T47D (cell line): ENCODE data around the gene AKAP7.
"Not testable (repeated sequence)": the region's sequence is repeated elsewhere in the genome, so short reads cannot be mapped to it uniquely, and the experiment has no call there.

Experiments used
- DNase-seq, 2 experiments: peaks; one replicate each; pipeline versions ENCODE4 v3.0.0 to v3.0.0-alpha.2; 2011 to 2012; ENCODE audit warnings: low read depth in 1 of 2, low spot score in 1 of 2
- JUND ChIP-seq: IDR thresholded peaks from 2 replicates; pipeline ENCODE4 v1.6.1; 2012; ENCODE audit warnings: low read depth
- in situ Hi-C: cut with HindIII; loops from 2 replicates; pipeline ENCODE4 v1.10.0; 2016; ENCODE audit warnings: low sequenced_read_pairs, low pct_unique_long_range_greater_than_20kb

Gene AKAP7

DNA sequence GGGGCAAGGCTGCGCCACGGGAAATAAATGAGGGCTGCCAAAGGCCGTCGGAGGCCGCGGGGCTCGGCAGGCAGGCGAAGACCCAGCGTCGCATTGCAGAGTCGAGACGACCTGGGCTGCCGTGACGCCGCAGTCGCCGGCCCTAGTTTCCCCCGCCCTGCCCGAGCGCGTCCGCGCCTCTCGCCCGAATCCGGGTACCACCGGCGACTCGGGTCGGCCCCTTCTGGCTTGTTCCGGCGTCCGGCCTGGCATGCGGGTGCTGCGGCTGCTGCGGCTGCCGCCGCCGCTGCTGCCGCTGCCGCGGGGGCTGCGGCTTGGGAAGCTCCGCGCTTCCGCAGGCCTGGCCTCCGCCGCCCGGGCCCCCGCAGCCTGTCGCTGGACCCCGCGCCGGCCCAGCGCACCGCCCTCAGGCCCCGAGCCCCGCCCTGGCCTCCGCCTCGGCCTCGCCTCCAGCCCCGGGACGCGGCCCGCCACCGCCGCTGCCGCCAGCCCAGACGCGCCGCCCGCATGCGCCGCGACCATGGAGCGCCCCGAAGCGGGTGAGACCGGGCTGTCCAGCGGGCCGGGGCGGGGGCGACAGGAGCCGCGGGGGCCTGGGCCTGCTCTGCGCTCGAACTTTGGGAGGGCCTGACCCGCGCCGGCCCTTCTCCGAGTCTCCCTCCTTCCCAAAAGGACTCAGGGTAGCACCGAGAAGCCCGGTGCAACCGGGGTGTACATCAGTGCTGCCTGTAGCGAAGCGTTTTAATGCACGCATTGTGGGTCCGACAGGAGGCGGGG is at the start of gene AKAP7:
AKAP7 (plus strand) TSS at position 224 of the 777 bp plus-strand sequence; CDS start at position 521, 297 bp downstream.
- TF ChIP-seq JUND, result no peak
- peak; percentile 72 to 76 for DNase-seq
- in situ Hi-C loops, result no loop called here

DNA sequence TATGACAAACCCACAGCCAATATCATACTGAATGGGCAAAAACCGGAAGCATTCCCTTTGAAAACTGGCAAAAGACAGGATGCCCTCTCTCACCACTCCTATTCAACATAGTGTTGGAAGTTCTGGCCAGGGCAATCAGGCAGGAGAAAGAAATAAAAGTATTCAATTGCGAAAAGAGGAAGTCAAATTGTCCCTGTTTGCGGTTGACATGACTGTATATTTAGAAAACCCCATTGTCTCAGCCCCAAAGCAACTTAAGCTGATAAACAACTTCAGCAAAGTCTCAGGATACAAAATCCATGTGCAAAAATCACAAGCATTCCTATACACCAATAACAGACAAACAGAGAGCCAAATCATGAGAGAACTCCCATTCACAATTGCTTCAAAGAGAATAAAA is 44.9 kb upstream of the AKAP7 start:
- in situ Hi-C loops, DNase-seq: not testable (repeated sequence)

DNA sequence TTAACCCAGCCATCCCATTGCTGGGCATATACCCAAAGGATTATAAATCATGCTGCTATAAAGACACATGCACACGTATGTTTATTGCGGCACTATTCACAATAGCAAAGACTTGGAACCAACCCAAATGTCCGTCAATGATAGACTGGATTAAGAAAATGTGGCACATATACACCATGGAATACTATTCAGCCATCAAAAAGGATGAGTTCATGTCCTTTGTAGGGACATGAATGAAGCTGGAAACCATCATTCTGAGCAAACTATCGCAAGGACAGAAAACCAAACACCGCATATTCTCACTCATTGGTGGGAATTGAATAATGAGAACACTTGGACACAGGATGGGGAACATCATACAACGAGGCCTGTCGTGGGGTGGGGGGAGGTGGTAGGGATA is 43.3 kb upstream of the AKAP7 start:
- DNase-seq, in situ Hi-C loops: not testable (repeated sequence)

DNA sequence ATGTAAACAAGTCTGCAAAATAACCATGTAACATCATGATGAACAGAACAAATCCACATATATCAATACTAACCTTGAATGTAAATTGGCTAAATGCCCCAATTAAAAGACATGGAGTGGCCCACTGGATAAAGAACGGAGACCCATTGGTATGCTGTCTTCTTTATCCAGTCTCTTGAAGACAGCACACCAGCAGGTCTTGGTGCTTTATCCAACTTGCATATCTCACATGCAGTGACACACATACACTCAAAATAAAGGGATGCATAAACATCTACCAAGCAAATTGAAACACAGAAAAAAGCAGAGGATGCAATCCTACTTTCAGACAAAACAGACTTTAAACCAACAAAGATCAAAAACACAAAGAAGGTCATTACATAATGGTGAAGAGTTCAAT is 41.9 kb upstream of the AKAP7 start:
- in situ Hi-C loops, result no loop called here
- TF ChIP-seq JUND, result no peak
- no peak for DNase-seq

DNA sequence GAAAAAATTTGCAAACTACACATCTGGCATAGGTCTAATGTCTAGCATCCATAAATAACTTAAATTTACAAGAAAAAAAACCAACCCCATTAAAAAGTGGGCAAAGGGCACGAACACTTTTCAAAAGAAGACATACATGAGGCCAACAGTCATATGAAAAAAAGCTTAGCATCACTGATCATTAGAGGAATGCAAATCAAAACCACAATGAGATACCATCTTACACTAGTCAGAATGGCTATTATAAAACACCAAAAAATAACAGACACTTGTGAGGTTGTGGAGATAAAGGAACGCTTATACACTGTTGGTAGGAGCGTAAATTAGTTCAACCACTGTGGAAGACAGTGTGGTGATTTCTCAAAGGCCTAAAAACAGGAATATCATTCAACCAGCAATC is 38.5 kb upstream of the AKAP7 start:
- no peak for TF ChIP-seq JUND
- DNase-seq, result no peak
- in situ Hi-C loops, result no loop called here

DNA sequence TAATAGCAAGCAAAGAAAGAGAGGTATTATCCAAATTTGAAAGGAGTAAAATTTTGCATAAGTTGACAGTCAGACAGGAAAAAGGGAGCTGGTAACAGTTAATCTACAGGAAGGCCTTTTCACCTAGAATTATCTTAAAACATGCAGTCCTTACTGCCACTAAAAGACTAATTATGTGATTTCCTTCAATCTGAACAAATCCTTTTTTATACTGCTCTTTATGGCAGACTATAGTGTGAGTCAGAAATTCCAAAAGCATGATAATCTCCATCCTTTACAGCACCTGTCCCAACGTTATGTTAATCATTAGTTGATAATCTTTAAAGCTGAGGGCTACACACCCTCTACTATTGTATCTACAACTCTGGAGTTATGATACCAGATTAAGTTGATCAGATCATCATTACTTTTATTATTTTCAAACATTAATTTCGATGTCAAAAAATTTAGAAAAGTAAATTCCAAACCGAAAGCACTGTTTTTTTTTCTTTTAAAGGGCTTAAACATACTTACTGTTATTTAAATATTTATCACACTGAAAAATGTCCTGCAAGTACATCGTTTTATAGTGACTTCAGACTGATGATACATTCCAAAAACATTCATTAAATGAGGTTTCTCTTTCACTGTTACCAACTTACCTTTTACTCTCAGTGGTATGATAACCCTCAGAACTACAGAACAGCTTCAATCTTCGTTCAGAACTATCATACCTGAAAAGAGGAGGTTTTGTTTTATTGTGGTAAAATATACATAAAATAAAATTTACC is 33.2 kb upstream of the AKAP7 start:
- TF ChIP-seq JUND, result no peak
- DNase-seq, result no peak
- in situ Hi-C loops, result no loop called here

DNA sequence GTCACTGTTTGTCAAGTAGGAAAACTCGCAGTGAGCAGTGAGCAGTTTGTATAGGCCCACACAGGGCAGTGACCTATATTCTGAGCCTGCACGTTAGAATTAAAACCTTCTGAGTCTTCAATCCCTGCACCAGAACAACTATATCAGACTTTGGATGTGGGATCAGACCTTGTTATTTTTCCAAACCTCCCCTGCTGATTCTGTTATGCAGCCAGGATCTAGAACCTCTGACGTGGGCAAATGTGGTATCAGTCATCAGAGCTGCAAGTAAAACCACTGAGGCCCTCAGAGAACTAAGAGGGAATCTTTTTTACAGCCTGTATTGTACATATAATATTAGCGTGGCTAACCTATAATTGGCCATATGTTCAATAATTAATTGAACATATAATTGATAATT is 32.0 kb upstream of the AKAP7 start:
- TF ChIP-seq JUND, result no peak
- in situ Hi-C loops, result no loop called here
- DNase-seq, result no peak

DNA sequence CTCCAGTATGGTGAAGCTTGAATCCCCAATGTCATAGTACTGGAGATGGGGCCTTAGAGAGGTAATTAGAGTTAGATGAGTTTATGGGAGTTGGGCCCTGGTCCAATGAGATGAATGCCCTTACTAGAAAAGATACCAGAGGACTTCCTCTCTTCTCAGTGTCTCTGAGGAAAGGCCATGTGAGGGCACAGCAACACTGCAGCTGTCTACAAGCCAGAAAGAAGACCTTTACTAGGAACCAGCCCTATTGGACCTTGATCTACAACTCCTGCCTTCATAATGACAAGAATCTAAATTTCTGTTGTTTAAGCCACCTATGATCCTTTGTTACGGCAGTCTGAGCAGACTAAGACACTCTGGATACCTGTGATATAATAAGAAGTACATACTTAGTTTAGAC is 31.4 kb upstream of the AKAP7 start:
- DNase-seq, result no peak
- TF ChIP-seq JUND, result no peak
- in situ Hi-C loops, result no loop called here

DNA sequence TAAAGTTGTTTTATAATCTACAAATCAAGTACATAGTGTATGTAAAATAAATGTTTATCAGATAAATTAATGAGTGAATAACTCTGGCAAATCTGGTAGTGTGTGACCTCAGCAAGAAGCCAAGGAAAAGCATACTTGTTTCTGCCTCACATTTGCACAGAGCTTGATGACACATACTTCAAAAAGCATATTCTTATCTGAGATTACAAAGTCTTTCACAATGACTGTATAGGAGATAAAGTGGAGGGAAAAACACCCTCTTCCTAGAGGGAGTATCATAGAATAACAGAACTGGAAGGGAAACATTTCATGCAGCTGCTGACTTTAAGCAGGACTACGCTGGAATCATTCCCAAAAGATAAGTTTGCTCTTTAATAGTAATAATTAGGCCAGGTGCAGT is 28.1 kb upstream of the AKAP7 start:
- no peak for TF ChIP-seq JUND
- in situ Hi-C loops, result no loop called here
- DNase-seq, result no peak

DNA sequence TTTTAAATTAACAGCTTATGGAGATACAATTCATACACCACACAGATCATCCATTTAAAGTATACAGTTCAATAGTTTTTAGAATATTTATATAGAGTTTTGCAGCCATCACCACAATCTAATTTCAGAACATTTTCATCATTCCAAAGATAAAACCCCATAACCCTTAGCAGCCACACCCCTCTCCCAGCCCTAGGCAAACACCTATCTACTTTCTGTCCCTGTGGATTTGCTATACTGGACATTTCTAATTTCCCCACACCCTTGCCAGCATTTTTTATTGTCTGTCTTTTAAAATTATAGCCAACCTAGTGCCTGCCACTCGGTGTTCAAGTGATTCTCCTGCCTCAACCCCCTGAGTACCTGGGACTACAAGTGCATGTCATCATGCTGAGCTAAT is 23.0 kb upstream of the AKAP7 start:
- in situ Hi-C loops, result no loop called here
- DNase-seq, result no peak
- TF ChIP-seq JUND, result no peak

DNA sequence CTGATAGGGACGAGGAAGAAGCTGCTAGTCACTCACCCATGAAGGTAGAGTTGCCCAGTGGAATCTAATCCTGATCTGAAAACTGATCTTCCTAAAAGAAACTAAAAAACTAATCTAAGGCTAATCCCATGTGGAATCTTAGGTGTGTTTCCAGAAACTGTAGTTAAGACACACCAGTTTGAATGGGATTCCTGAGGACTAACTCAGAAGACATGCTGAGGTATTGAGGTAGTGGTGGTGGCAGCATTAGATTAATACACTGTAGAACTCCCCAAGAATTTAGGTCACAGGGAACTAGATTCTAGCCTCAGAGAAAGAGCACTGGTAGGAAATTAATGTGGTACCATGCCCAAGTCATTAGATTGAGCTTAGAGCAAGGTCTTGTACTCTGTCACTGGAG is 19.6 kb upstream of the AKAP7 start:
- no peak for TF ChIP-seq JUND
- in situ Hi-C loops, result no loop called here
- no peak for DNase-seq

DNA sequence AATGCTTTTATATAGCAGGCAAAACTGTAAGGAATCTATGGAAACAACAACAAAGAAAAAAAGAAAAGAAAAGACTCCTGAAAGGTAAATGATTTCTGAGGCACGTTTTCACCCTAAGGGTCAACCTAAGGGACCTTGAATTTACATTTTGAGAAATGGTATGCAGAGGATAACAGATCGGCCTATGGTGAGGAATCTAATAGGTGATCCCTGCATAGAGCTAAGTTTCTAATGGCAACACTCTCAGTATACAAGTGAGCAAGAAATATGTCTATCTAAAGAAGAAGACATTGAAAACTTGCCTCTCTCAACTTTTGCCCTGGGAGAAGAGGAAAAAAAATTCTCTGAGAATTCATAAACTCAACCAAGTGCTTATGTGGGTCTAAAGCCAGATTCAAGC is 18.9 kb upstream of the AKAP7 start:
- TF ChIP-seq JUND, result no peak
- in situ Hi-C loops, result no loop called here
- DNase-seq, result no peak

DNA sequence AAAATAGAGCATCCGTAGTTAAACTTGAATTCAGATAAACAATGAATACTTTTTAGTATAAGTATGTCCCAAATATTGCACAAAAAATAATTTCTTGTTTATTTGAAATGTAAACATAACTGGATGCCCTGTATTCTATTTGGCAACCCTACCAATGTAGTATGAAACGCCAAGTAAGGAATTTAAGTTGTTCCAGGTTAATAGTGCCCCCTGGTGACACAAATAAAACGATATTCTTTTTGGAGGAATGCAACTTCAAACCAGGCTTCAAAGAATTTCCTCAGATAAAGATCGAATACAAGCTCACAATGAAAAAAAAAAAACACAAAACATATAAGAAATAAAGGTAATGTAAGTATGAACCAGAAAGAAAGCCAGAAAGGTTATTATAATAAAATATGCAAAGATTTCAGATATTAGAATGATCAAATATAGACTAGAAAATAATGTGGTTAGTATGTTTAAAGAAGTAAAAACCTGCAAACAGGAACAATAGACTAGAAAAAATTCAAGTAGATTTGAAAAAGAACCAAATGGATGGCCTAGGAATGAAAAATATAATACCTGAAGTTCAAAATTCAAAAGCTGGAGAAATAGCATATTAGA is 18.4 kb upstream of the AKAP7 start:
- in situ Hi-C loops, result no loop called here
- no peak for TF ChIP-seq JUND
- peak in 1 of 2 experiments; percentile 66 for DNase-seq
